ENCODE results near the gene COMT. TPM values are rescaled to one million over a fixed set of nuclear protein-coding genes. Genes with fewer than 3 reads are reported as not detected.

Gene COMT
- total and polyA plus RNA-seq, 9 of the 15 experiments (the other 6 are each of a cell fraction or from before 2014, with no cell fraction given): 12.5 to 351 (median 155) TPM

DNA sequence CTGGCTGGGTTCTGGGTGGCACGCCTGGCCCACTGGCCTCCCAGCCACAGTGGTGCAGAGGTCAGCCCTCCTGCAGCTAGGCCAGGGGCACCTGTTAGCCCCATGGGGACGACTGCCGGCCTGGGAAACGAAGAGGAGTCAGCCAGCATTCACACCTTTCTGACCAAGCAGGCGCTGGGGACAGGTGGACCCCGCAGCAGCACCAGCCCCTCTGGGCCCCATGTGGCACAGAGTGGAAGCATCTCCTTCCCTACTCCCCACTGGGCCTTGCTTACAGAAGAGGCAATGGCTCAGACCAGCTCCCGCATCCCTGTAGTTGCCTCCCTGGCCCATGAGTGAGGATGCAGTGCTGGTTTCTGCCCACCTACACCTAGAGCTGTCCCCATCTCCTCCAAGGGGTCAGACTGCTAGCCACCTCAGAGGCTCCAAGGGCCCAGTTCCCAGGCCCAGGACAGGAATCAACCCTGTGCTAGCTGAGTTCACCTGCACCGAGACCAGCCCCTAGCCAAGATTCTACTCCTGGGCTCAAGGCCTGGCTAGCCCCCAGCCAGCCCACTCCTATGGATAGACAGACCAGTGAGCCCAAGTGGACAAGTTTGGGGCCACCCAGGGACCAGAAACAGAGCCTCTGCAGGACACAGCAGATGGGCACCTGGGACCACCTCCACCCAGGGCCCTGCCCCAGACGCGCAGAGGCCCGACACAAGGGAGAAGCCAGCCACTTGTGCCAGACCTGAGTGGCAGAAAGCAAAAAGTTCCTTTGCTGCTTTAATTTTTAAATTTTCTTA is 27.8 kb downstream of the COMT start (continued):
- TF ChIP-seq, protein P1, sequence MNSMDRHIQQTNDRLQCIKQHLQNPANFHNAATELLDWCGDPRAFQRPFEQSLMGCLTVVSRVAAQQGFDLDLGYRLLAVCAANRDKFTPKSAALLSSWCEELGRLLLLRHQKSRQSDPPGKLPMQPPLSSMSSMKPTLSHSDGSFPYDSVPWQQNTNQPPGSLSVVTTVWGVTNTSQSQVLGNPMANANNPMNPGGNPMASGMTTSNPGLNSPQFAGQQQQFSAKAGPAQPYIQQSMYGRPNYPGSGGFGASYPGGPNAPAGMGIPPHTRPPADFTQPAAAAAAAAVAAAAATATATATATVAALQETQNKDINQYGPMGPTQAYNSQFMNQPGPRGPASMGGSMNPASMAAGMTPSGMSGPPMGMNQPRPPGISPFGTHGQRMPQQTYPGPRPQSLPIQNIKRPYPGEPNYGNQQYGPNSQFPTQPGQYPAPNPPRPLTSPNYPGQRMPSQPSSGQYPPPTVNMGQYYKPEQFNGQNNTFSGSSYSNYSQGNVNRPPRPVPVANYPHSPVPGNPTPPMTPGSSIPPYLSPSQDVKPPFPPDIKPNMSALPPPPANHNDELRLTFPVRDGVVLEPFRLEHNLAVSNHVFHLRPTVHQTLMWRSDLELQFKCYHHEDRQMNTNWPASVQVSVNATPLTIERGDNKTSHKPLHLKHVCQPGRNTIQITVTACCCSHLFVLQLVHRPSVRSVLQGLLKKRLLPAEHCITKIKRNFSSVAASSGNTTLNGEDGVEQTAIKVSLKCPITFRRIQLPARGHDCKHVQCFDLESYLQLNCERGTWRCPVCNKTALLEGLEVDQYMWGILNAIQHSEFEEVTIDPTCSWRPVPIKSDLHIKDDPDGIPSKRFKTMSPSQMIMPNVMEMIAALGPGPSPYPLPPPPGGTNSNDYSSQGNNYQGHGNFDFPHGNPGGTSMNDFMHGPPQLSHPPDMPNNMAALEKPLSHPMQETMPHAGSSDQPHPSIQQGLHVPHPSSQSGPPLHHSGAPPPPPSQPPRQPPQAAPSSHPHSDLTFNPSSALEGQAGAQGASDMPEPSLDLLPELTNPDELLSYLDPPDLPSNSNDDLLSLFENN (IDR thresholded peaks at IDR 0.05; ENCODE audit: low read depth in 2 of 2, low read length in 2 of 2): no peak
- TF ChIP-seq ZNF583 (CRISPR knock-in tag; IDR thresholded peaks at IDR 0.05) (peak; percentile 51; the same call in 1 of the 2 replicates), CBX2 (IDR thresholded peaks at IDR 0.05; ENCODE audit: insufficient read depth, low read length, poor library complexity, severe bottlenecking) (no peak), MCM7 (IDR thresholded peaks at IDR 0.05) (no peak), PYGO2 (tag; IDR thresholded peaks at IDR 0.05) (no peak), THRAP3 (IDR thresholded peaks at IDR 0.05; ENCODE audit: borderline replicate concordance) (no peak), MAFG (tag; conservative IDR thresholded peaks at IDR 0.05) (no peak), ZNF75A (CRISPR knock-in tag; IDR thresholded peaks at IDR 0.05) (no peak), PHB2 (IDR thresholded peaks at IDR 0.05; ENCODE audit: low read depth) (no peak), NFYB (IDR thresholded peaks at IDR 0.05; ENCODE audit: extremely low read depth, insufficient read length) (no peak), POLR2AphosphoS5 (IDR thresholded peaks at IDR 0.05; ENCODE audit: control insufficient read depth, insufficient read depth, low read depth, low read length) (peak; percentile 13; the same call in 1 of the 2 replicates), KAT8 (IDR thresholded peaks at IDR 0.05; ENCODE audit: low read depth) (no peak)
- TF ChIP-seq, protein P2, sequence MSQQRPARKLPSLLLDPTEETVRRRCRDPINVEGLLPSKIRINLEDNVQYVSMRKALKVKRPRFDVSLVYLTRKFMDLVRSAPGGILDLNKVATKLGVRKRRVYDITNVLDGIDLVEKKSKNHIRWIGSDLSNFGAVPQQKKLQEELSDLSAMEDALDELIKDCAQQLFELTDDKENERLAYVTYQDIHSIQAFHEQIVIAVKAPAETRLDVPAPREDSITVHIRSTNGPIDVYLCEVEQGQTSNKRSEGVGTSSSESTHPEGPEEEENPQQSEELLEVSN (IDR thresholded peaks at IDR 0.05; ENCODE audit: borderline replicate concordance in 1 of 2, extremely low read depth in 1 of 2, insufficient read depth in 1 of 2, insufficient read length in 1 of 2, low read depth in 1 of 2, low read length in 1 of 2, poor library complexity in 1 of 2, severe bottlenecking in 1 of 2): no peak
- TF ChIP-seq, protein P3, sequence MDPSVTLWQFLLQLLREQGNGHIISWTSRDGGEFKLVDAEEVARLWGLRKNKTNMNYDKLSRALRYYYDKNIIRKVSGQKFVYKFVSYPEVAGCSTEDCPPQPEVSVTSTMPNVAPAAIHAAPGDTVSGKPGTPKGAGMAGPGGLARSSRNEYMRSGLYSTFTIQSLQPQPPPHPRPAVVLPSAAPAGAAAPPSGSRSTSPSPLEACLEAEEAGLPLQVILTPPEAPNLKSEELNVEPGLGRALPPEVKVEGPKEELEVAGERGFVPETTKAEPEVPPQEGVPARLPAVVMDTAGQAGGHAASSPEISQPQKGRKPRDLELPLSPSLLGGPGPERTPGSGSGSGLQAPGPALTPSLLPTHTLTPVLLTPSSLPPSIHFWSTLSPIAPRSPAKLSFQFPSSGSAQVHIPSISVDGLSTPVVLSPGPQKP (CRISPR knock-in tag; IDR thresholded peaks at IDR 0.05): no peak
- TF ChIP-seq, protein P4, sequence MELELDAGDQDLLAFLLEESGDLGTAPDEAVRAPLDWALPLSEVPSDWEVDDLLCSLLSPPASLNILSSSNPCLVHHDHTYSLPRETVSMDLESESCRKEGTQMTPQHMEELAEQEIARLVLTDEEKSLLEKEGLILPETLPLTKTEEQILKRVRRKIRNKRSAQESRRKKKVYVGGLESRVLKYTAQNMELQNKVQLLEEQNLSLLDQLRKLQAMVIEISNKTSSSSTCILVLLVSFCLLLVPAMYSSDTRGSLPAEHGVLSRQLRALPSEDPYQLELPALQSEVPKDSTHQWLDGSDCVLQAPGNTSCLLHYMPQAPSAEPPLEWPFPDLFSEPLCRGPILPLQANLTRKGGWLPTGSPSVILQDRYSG (tag; conservative IDR thresholded peaks at IDR 0.05; ENCODE audit: low read depth): no peak
- TF ChIP-seq, protein P5, sequence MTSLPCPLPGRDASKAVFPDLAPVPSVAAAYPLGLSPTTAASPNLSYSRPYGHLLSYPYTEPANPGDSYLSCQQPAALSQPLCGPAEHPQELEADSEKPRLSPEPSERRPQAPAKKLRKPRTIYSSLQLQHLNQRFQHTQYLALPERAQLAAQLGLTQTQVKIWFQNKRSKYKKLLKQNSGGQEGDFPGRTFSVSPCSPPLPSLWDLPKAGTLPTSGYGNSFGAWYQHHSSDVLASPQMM (CRISPR knock-in tag; IDR thresholded peaks at IDR 0.05): no peak
